Activated CD4-positive, alpha-beta T cell treated with anti-CD3 and anti-CD28 coated beads, Interleukin-2, amount 10 ng/mL, durations not matched to agents 7 days and 5 days (primary cell): ENCODE measurements around the gene NIPAL1. TPM values are rescaled to one million over a fixed set of nuclear protein-coding genes. Genes with fewer than 3 reads are reported as not detected.

Experiments used
- CTCF ChIA-PET: fragments of 350-600 bp; sonication (Branson Sonifier 250); formaldehyde crosslinking; loops from one replicate; lab custom pipeline; 2021; ENCODE audit warnings: antibody characterized with exemption; lab: Charles Lee
- POLR2A ChIA-PET: fragments of 350-600 bp; sonication (Branson Sonifier 250); formaldehyde crosslinking; loops from one replicate; lab custom pipeline; 2021; ENCODE audit warnings: antibody characterized with exemption; lab: Charles Lee
- DNase-seq: peaks from one replicate; pipeline ENCODE4 v3.0.0-alpha.2; 2020
- H3K27ac Mint-ChIP-seq: one replicate; pipeline ENCODE4 v1.8.0; 2021; ENCODE audit warnings: mild to moderate bottlenecking, moderate library complexity, mixed read lengths
- H3K27me3 Mint-ChIP-seq: one replicate; pipeline ENCODE4 v1.8.0; 2021; ENCODE audit warnings: mixed read lengths
- H3K36me3 Mint-ChIP-seq: one replicate; pipeline ENCODE4 v1.8.0; 2021; ENCODE audit warnings: low read depth, mixed read lengths
- H3K4me1 Mint-ChIP-seq: one replicate; pipeline ENCODE4 v1.8.0; 2021; ENCODE audit warnings: mixed read lengths
- H3K4me3 Mint-ChIP-seq: one replicate; pipeline ENCODE4 v1.8.0; 2021; ENCODE audit warnings: mild to moderate bottlenecking, moderate library complexity, mixed read lengths
- H3K9me3 Mint-ChIP-seq: one replicate; pipeline ENCODE4 v1.8.0; 2021; ENCODE audit warnings: mixed read lengths
- total RNA-seq, 2 experiments: library from RNA; stranded (reverse); gene quantifications; one replicate each; pipeline ENCODE4 v1.2.3, GENCODE V29; 2021

Gene NIPAL1
- total RNA-seq, 2 experiments from 2014 or later: 0.57 to 0.62 TPM

GRCh38 chr4:48031802-48032525, 15.4 kb downstream of the NIPAL1 start:
- H3K9me3 Mint-ChIP-seq: no peaks in the 10 kb centered on the region
- H3K27me3 Mint-ChIP-seq: peaks cover 5% of the 10 kb centered on the region
- no peak for DNase-seq
- ChIA-PET POLR2A (no interaction called here), CTCF (interaction anchor here (3.4 kb wide), 1 partner anchor 14 kb away, joined by 12 read pairs; no protein-coding TSS in a partner anchor)
- peaks cover 16% of the 10 kb centered on the region for H3K4me1 Mint-ChIP-seq
- no peak overlapping the region for H3K4me3 Mint-ChIP-seq
- H3K36me3 Mint-ChIP-seq: no peaks in the 10 kb centered on the region
- H3K27ac Mint-ChIP-seq: no peak overlapping the region

DNA sequence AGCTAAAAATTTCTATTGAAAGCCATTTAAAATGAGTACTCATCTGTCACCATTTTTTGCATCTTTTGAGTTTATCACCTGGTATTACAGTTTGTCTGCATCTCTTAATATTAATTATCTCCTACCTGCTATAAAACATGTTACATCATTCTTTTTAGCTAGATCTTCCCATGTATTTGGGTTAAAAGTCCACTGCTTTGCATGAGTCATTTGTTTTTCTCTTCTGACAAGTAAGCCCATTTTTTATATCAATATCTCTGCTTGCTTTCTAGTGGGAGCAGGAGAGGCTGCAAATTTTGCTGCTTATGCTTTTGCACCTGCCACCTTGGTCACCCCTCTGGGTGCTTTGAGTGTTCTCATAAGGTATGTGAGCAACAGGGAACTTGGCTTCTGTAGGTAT, 16.1 kb downstream of the NIPAL1 start:
- CTCF ChIA-PET: interaction anchor here (3.4 kb wide), 1 partner anchor 14 kb away, joined by 12 read pairs; no protein-coding TSS in a partner anchor

GRCh38 chr4:48033412-48033811, 16.8 kb downstream of the NIPAL1 start:
- Mint-ChIP-seq H3K4me3 (no peak overlapping the region), H3K9me3 (no peaks in the 10 kb centered on the region), H3K36me3 (no peaks in the 10 kb centered on the region), H3K27me3 (peaks cover 5% of the 10 kb centered on the region), H3K4me1 (peaks cover 14% of the 10 kb centered on the region), H3K27ac (no peak overlapping the region)
- DNase-seq: no peak
- ChIA-PET POLR2A (no interaction called here), CTCF (interaction anchor here (1.1 to 3.4 kb wide), 6 partner anchors 14 to 82 kb away, joined by 3 to 16 read pairs (median 4); no protein-coding TSS in a partner anchor)

More for the DNA sequence above, 16.1 kb downstream of the NIPAL1 start:
- peaks cover 18% of the 10 kb centered on the region for H3K4me1 Mint-ChIP-seq
- H3K36me3 Mint-ChIP-seq: no peaks in the 10 kb centered on the region
- no peak overlapping the region for H3K4me3 Mint-ChIP-seq
- H3K9me3 Mint-ChIP-seq: no peaks in the 10 kb centered on the region
- H3K27ac Mint-ChIP-seq: no peak overlapping the region
- no peak for DNase-seq
- H3K27me3 Mint-ChIP-seq: peaks cover 5% of the 10 kb centered on the region
- POLR2A ChIA-PET: no interaction called here

DNA sequence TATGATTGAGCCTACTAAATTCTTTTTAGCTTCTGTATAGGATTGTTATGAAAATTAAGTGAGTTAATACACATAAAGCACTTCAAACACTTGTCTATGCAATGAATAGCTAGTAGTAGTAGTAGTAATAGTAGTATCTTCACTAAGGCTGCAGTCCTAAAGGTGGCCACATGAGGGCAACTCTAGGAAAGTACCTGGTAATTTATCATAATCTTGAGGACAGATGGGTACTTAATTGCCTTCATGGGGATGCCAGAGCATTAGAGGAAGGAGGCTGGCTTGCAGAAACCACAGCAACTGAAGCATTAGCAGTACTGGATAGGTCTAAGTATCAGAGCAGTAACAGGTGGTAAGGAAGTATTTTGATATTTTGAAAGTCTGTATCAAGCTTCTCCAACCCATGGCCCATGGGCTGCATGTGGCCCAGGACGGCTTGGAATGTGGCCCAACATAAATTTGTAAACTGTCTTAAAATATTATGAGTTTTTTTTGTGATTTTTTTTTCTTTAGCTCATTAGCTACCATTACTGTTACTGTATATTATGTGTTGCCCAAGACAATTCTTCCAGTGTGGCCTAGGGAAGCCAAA, 17.3 kb downstream of the NIPAL1 start:
- CTCF ChIA-PET: interaction anchor here (0.7 to 3.4 kb wide), 9 partner anchors 13 to 81 kb away, joined by 3 to 16 read pairs (median 3); no protein-coding TSS in a partner anchor
- Mint-ChIP-seq H3K4me3 (no peak overlapping the region), H3K27ac (no peak overlapping the region), H3K4me1 (peaks cover 10% of the 10 kb centered on the region), H3K9me3 (no peaks in the 10 kb centered on the region), H3K27me3 (peaks cover 7% of the 10 kb centered on the region), H3K36me3 (no peaks in the 10 kb centered on the region)
- POLR2A ChIA-PET: no interaction called here
- DNase-seq: peak; percentile 67

DNA sequence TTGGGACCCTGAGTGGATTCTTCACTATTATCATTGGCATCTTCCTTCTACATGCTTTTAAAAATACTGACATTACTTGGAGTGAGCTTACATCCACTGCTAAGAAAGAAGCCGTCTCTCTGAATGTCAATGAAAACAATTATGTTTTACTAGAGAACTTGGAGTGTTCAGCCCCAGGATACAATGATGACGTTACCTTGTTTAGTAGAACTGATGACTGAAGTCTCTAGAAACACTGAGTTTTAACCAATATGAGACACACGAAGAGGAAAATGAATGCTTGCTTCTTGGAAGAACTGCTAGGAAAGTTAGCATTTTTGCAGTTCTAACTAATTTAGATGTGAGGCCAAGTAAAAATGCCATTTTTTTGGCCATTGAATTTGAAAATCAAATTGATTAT, 19.4 kb downstream of the NIPAL1 start:
- ChIA-PET POLR2A (no interaction called here), CTCF (interaction anchor here (1.7 to 2.7 kb wide), 2 partner anchors 11 to 94 kb away, joined by 5 to 16 read pairs; no protein-coding TSS in a partner anchor)
- Mint-ChIP-seq H3K27me3 (peaks cover 5% of the 10 kb centered on the region), H3K4me3 (no peak overlapping the region), H3K36me3 (no peaks in the 10 kb centered on the region), H3K4me1 (peaks cover 12% of the 10 kb centered on the region), H3K9me3 (no peaks in the 10 kb centered on the region), H3K27ac (no peak overlapping the region)
- DNase-seq: no peak

- no peak for DNase-seq
- ChIA-PET POLR2A (no interaction called here), CTCF (interaction anchor here (1.7 kb wide), 1 partner anchor 93 kb away, joined by 5 read pairs; no protein-coding TSS in a partner anchor)
- peaks cover 18% of the 10 kb centered on the region for H3K4me1 Mint-ChIP-seq
- no peak overlapping the region for H3K4me3 Mint-ChIP-seq
- no peaks in the 10 kb centered on the region for H3K9me3 Mint-ChIP-seq
- no peaks in the 10 kb centered on the region for H3K36me3 Mint-ChIP-seq
- peaks cover 13% of the 10 kb centered on the region for H3K27me3 Mint-ChIP-seq
- H3K27ac Mint-ChIP-seq: no peak overlapping the region
Observed at GRCh38 chr4:48037117-48037462, 20.5 kb downstream of the NIPAL1 start.

DNA sequence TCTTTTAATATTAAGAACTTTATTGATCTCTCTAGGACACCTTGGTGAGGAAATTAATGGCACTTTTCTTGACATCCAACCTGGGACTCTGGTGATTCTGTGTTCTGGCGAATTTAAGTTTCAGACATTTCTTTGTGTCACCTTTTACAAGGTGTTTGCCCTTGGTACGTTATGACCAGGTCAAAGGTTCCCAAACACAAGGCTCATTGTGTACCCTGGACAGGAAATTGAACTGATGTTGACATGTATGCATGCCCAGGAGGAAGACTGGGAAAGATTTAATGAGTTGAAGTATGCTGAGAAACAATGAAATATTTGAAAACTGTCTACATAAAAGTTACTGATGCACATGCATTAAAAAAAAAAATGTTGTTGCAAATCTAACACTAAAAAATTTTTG, 22.1 kb downstream of the NIPAL1 start:
- Mint-ChIP-seq H3K27ac (no peak overlapping the region), H3K4me1 (peaks cover 26% of the 10 kb centered on the region), H3K27me3 (peaks cover 21% of the 10 kb centered on the region), H3K4me3 (no peak overlapping the region), H3K36me3 (peaks cover 2% of the 10 kb centered on the region), H3K9me3 (no peaks in the 10 kb centered on the region)
- CTCF ChIA-PET: interaction anchor here (1.3 kb wide), 1 partner anchor 9 kb away, joined by 4 read pairs; no protein-coding TSS in a partner anchor
- POLR2A ChIA-PET: no interaction called here
- DNase-seq: no peak

GRCh38 chr4:48039561-48039960, 23.0 kb downstream of the NIPAL1 start:
- H3K4me3 Mint-ChIP-seq: no peak overlapping the region
- no peak overlapping the region for H3K27ac Mint-ChIP-seq
- no peak for DNase-seq
- H3K36me3 Mint-ChIP-seq: peaks cover 2% of the 10 kb centered on the region
- ChIA-PET POLR2A (no interaction called here), CTCF (no interaction called here)
- H3K9me3 Mint-ChIP-seq: no peaks in the 10 kb centered on the region
- H3K4me1 Mint-ChIP-seq: peaks cover 27% of the 10 kb centered on the region
- H3K27me3 Mint-ChIP-seq: peaks cover 27% of the 10 kb centered on the region

DNA sequence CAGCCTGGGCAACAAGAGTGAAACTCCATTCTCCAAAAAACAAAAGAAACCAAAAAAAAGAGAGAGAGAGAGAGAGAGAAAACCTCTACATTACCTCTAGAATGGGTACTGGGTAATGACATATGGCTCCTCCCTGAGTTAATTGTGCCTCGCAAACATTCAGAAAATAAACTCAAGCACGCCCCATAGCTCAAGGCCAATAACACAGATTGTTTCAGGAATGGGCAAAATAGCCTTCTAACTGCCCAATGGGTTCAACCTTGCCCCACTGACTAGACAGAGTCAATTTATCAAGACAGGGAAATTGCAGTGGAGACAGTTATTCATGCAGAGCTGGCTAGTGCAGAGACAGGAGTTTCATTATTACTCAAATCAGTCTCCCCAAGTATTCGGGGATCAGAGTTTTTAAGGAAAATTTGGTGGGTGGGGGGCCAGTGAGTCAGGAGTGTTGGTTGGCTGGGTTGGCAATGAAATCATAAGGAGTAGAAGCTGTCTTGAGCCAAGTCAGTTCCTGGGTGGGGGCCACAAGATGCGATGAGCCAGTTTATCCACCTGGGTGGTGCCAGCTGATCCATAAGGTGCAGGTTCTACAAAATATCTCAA, 25.1 kb downstream of the NIPAL1 start:
- ChIA-PET CTCF (interaction anchor here (1.2 kb wide), 1 partner anchor 8 kb away, joined by 3 read pairs; no protein-coding TSS in a partner anchor), POLR2A (no interaction called here)
- Mint-ChIP-seq H3K4me1 (peaks cover 33% of the 10 kb centered on the region), H3K27ac (no peak overlapping the region), H3K9me3 (no peaks in the 10 kb centered on the region), H3K27me3 (peaks cover 37% of the 10 kb centered on the region), H3K4me3 (no peak overlapping the region), H3K36me3 (peaks cover 2% of the 10 kb centered on the region)
- no peak for DNase-seq

DNA sequence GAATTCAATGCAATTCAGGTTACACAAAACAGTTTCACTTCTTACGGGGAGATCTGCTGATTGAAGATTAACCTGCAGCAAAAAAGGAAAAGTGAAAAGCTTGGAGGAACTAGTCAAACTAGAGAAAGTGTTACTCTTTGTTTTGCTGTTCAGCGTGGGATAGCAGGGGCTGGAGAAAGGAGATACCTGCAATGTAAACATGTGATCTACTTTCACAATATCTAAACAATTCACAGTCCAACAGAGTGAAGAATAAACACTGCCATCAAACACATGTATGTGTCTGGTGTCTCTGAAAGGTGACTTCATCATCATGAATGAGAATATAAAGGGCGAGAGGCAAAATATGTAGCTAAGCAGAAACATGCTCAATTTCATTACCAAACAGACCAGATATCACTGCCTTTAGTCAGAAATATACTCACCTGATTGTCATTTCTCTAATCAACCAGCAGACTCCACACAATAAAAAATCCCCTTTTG, 26.4 kb downstream of the NIPAL1 start:
- H3K36me3 Mint-ChIP-seq: peaks cover 2% of the 10 kb centered on the region
- POLR2A ChIA-PET: no interaction called here
- no peak for DNase-seq
- peaks cover 45% of the 10 kb centered on the region for H3K4me1 Mint-ChIP-seq
- H3K27me3 Mint-ChIP-seq: peaks cover 44% of the 10 kb centered on the region
- H3K9me3 Mint-ChIP-seq: no peaks in the 10 kb centered on the region
- H3K27ac Mint-ChIP-seq: no peak overlapping the region
- CTCF ChIA-PET: no interaction called here
- no peak overlapping the region for H3K4me3 Mint-ChIP-seq

DNA sequence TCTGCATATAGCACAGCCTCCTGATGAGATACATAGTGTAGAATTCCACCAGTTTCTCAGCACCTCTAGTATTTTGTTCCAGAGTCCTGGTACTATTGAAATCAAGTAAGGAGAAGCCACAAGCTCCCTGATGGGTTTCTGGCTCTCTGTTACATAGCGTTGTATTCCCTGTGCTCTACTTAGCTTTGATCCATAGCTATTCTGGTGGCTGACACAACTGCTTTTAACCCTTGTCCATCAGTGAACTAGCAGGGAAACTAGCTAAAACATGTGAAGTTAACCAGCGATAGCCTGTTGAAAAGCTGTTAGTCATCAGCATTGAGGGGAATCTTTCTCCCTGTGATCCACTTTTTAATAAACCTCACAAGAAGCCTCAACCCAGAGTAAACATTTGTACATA, 26.9 kb downstream of the NIPAL1 start:
- H3K27ac Mint-ChIP-seq: no peak overlapping the region
- no peak for DNase-seq
- H3K4me3 Mint-ChIP-seq: no peak overlapping the region
- peaks cover 2% of the 10 kb centered on the region for H3K36me3 Mint-ChIP-seq
- CTCF ChIA-PET: no interaction called here
- H3K27me3 Mint-ChIP-seq: peaks cover 48% of the 10 kb centered on the region
- H3K4me1 Mint-ChIP-seq: peaks cover 48% of the 10 kb centered on the region
- POLR2A ChIA-PET: no interaction called here
- H3K9me3 Mint-ChIP-seq: no peaks in the 10 kb centered on the region

DNA sequence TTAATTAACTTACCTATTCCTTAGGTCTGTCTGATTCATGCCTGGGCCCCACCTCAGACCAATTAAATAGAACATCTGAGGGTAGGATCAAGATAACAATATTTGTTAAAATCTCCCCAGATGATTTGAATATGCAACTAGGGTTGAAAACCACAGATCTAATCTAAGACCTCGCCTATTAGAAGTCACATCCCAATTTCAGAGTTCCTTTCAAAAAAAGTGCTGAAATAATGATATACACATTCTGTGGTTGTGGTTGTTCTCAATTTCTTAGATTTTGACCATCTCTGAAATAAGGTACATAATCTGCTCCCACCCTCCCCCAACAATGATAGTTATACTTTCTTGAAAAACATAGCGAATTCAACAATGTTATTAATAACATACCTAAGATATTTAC, 27.7 kb downstream of the NIPAL1 start:
- no peak overlapping the region for H3K27ac Mint-ChIP-seq
- H3K27me3 Mint-ChIP-seq: peaks cover 53% of the 10 kb centered on the region
- peaks cover 2% of the 10 kb centered on the region for H3K36me3 Mint-ChIP-seq
- H3K9me3 Mint-ChIP-seq: no peaks in the 10 kb centered on the region
- H3K4me3 Mint-ChIP-seq: no peak overlapping the region
- ChIA-PET POLR2A (interaction anchor here (0.6 kb wide), 1 partner anchor 79 kb away, joined by 3 read pairs; no protein-coding TSS in a partner anchor), CTCF (no interaction called here)
- no peak for DNase-seq
- H3K4me1 Mint-ChIP-seq: peaks cover 48% of the 10 kb centered on the region
